A673 (cell line): ENCODE data around the gene PRKCA.

Experiments
- EZH2 ChIP-seq: fragments of 200-600 bp; sonication (generic); IDR thresholded peaks from 2 replicates; pipeline ENCODE4 v1.6.1; 2017; ENCODE audit warnings: borderline replicate concordance, low read depth, mild to moderate bottlenecking, mixed read lengths, antibody characterized with exemption, low read length; ENCODE audit not compliant: poor library complexity, severe bottlenecking
- TF ChIP-seq, protein P1 (sequence below): fragments of 300-800, 200-600 bp; sonication (generic); conservative IDR thresholded peaks from 2 replicates; pipeline ENCODE4 v1.5.1; 2017; ENCODE audit warnings: low read depth, mild to moderate bottlenecking, antibody characterized with exemption, low read length, moderate library complexity, mixed read lengths

DNA sequence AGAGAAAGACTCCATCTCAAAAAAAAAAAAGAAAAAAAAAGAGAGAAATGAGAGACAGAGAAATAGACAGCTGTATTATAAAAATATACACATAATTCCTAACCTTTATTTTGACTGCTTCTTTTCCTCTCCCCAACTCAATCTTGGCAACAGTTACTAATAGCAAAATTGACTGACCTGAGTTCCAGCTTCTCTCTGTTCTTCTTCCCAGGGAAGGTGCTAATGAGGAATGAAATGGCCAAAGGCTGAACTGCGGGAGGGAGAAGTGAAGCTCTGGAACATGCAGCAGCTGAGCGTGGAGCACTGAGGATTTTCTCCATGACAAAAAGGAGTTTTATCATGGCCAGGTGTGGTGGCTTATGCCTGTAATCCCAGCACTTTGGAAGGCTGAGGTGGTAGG lies 25.2 kb upstream of the PRKCA start:
- TF ChIP-seq, protein P1, sequence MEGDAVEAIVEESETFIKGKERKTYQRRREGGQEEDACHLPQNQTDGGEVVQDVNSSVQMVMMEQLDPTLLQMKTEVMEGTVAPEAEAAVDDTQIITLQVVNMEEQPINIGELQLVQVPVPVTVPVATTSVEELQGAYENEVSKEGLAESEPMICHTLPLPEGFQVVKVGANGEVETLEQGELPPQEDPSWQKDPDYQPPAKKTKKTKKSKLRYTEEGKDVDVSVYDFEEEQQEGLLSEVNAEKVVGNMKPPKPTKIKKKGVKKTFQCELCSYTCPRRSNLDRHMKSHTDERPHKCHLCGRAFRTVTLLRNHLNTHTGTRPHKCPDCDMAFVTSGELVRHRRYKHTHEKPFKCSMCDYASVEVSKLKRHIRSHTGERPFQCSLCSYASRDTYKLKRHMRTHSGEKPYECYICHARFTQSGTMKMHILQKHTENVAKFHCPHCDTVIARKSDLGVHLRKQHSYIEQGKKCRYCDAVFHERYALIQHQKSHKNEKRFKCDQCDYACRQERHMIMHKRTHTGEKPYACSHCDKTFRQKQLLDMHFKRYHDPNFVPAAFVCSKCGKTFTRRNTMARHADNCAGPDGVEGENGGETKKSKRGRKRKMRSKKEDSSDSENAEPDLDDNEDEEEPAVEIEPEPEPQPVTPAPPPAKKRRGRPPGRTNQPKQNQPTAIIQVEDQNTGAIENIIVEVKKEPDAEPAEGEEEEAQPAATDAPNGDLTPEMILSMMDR: no peak
- TF ChIP-seq EZH2: no peak
